ENCODE measurements around the gene GRIK3. TPM values are rescaled to one million over a fixed set of nuclear protein-coding genes. Genes with fewer than 3 reads are reported as not detected.

Gene GRIK3
- total RNA-seq, 1 experiment from 2014 or later = not detected

DNA sequence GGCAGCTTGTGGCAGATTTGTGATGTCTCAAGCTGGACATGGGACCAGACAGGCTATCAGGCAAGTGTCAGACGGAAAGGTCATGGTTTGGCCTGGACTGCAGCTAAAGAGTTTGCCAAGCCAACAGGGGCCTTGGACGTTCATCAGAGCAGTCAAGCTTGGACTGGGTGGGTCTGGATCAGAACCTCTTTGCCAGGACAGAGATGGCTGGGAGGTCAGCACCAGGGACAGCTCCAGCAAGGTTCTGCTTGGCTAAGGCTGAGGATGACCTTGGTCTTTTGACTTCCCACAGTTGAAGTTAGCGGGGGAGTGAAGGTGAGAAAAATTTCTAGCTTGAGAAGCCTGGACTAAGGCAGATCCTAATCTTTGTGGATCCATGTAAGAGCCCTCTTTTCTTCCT, 68.1 kb downstream of the GRIK3 start:
- H2AFZ ChIP-seq (ENCODE audit: low read length) = no peak overlapping the region
- intact Hi-C loops (cut with micrococcal nuclease) = no loop called here
- H3K79me2 ChIP-seq (ENCODE audit: low read length) = no peaks in the 10 kb centered on the region
- no peaks in the 10 kb centered on the region for H3K9me2 ChIP-seq (replicated peaks; ENCODE audit: low read length)
- no peak overlapping the region for H3K9ac ChIP-seq (ENCODE audit: low read length)
- CTCF ChIA-PET = no interaction called here
- H3K9me3 ChIP-seq (ENCODE audit: low read length) = no peaks in the 10 kb centered on the region
- no TSS peak for BruUV-seq (replicated peaks)
- DNase-seq (peak; percentile 23), ATAC-seq (no peak)
- peaks cover 15% of the 10 kb centered on the region for H3K27me3 ChIP-seq (ENCODE audit: low read length)
- H3K4me1 ChIP-seq (ENCODE audit: insufficient read depth, low read length) = no peaks in the 10 kb centered on the region
- no peak overlapping the region for H3K4me3 ChIP-seq (ENCODE audit: low read length)
- no peaks in the 10 kb centered on the region for H3K36me3 ChIP-seq (ENCODE audit: low read depth, low read length)
- TF ChIP-seq EZH2 (IDR thresholded peaks at IDR 0.05; ENCODE audit: low read length, unreplicated experiment) (no peak), EZH2phosphoT487 (IDR thresholded peaks at IDR 0.05; ENCODE audit: borderline replicate concordance, low read length) (no peak), CTCF (conservative IDR thresholded peaks at IDR 0.05; ENCODE audit: low read depth, low read length) (no peak)
- no peaks in the 10 kb centered on the region for H4K20me1 ChIP-seq (ENCODE audit: low read length)
- H3K4me2 ChIP-seq (ENCODE audit: low read length) = no peak overlapping the region
- H3F3A ChIP-seq (ENCODE audit: low read length, unreplicated experiment) = no peaks in the 10 kb centered on the region
- H3K27ac ChIP-seq (ENCODE audit: low read length) = no peak overlapping the region
- POLR2A ChIA-PET (ENCODE audit: unreplicated experiment) = no interaction called here

DNA sequence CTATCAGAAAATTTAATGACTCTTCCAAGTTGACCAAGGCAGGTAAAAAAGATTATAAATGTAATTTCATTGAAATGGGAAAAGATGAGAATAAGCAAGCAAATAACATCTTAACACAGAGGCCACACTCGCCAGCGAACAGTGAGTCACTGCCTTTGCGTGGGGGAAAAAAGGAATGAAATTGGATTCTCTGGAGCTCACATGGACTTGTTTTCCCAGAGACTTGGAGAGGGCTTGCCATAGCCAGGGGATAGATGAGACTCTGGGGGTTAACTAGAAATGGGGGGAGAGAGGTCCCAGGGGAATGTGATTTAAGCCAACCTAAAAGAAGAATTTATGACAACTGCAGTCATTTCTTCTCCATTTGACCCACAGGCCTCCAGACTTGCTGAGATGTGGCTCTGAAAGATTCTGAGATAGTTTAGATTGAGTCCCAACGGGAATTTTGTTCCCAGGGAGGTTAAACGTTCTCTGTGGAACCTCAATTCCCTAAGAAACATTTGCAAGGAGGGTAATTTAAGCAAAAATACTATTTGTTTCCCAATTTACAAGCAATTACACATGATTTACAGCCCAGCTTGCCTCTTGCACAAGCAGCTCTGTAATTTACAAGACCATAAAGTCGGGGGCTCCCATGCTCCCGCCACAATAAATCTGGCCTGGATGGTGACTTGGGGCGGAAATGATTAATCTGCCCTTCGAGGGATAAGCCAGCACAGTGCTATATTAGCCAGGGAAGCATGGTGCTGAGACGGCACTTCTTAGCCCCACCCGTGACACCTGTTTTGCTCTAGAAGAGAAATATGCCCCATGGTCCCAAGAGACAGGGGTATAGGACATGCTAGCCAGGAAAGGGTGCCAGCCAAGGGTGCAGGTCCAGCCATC, 68.8 kb downstream of the GRIK3 start:
- H3K4me1 ChIP-seq (ENCODE audit: insufficient read depth, low read length) = no peaks in the 10 kb centered on the region
- no peak overlapping the region for H3K4me3 ChIP-seq (ENCODE audit: low read length)
- H3F3A ChIP-seq (ENCODE audit: low read length, unreplicated experiment) = no peaks in the 10 kb centered on the region
- no peaks in the 10 kb centered on the region for H3K9me2 ChIP-seq (replicated peaks; ENCODE audit: low read length)
- H3K27me3 ChIP-seq (ENCODE audit: low read length) = peaks cover 22% of the 10 kb centered on the region
- no peaks in the 10 kb centered on the region for H3K79me2 ChIP-seq (ENCODE audit: low read length)
- BruUV-seq (replicated peaks) = no TSS peak
- no peak overlapping the region for H2AFZ ChIP-seq (ENCODE audit: low read length)
- H3K36me3 ChIP-seq (ENCODE audit: low read depth, low read length) = no peaks in the 10 kb centered on the region
- DNase-seq (no peak), ATAC-seq (no peak)
- CTCF ChIA-PET = no interaction called here
- no peaks in the 10 kb centered on the region for H4K20me1 ChIP-seq (ENCODE audit: low read length)
- intact Hi-C loops (cut with micrococcal nuclease) = no loop called here
- no peak overlapping the region for H3K27ac ChIP-seq (ENCODE audit: low read length)
- POLR2A ChIA-PET (ENCODE audit: unreplicated experiment) = no interaction called here
- no peak overlapping the region for H3K9ac ChIP-seq (ENCODE audit: low read length)
- H3K9me3 ChIP-seq (ENCODE audit: low read length) = no peaks in the 10 kb centered on the region
- H3K4me2 ChIP-seq (ENCODE audit: low read length) = no peak overlapping the region
- TF ChIP-seq EZH2phosphoT487 (IDR thresholded peaks at IDR 0.05; ENCODE audit: borderline replicate concordance, low read length) (no peak), CTCF (conservative IDR thresholded peaks at IDR 0.05; ENCODE audit: low read depth, low read length) (no peak), EZH2 (IDR thresholded peaks at IDR 0.05; ENCODE audit: low read length, unreplicated experiment) (no peak)

DNA sequence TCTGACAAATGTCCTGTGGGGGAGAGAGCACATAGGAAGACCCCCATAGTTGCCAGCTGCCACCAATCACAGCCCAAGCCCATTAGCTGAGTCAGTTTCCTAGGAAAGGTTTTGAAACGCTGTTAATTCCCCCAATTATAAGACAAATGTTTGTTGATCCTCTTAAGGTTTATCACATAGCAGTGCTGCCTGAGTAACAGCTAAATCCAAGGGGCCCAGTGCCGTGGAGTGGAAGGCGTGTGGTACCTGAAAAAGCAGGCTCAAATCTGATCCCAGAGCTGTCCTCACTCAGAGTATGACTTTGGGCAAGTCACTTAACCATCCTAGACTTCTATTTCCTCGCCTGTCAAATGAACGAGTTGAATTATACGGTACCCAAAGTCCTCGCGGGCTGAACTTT, 69.5 kb downstream of the GRIK3 start:
- Histone ChIP-seq H3K27ac (ENCODE audit: low read length) (no peak overlapping the region), H3K36me3 (ENCODE audit: low read depth, low read length) (no peaks in the 10 kb centered on the region), H3K79me2 (ENCODE audit: low read length) (no peaks in the 10 kb centered on the region), H3F3A (ENCODE audit: low read length, unreplicated experiment) (no peaks in the 10 kb centered on the region), H3K4me3 (ENCODE audit: low read length) (no peak overlapping the region), H3K9ac (ENCODE audit: low read length) (no peak overlapping the region), H3K9me3 (ENCODE audit: low read length) (no peaks in the 10 kb centered on the region), H4K20me1 (ENCODE audit: low read length) (no peaks in the 10 kb centered on the region), H3K4me2 (ENCODE audit: low read length) (no peak overlapping the region), H3K27me3 (ENCODE audit: low read length) (peaks cover 26% of the 10 kb centered on the region), H3K4me1 (ENCODE audit: insufficient read depth, low read length) (no peaks in the 10 kb centered on the region), H2AFZ (ENCODE audit: low read length) (no peak overlapping the region), H3K9me2 (replicated peaks; ENCODE audit: low read length) (no peaks in the 10 kb centered on the region)
- BruUV-seq (replicated peaks) = no TSS peak
- DNase-seq = no peak
- ChIA-PET CTCF (no interaction called here), POLR2A (ENCODE audit: unreplicated experiment) (no interaction called here)
- ATAC-seq = no peak
- TF ChIP-seq EZH2 (IDR thresholded peaks at IDR 0.05; ENCODE audit: low read length, unreplicated experiment) (no peak), CTCF (conservative IDR thresholded peaks at IDR 0.05; ENCODE audit: low read depth, low read length) (no peak), EZH2phosphoT487 (IDR thresholded peaks at IDR 0.05; ENCODE audit: borderline replicate concordance, low read length) (no peak)
- intact Hi-C loops (cut with micrococcal nuclease) = no loop called here
